HepG2 (cell line): ENCODE data around the gene SLC45A3. TPM values are rescaled to one million over a fixed set of nuclear protein-coding genes. Genes with fewer than 3 reads are reported as not detected.
A peak's percentile ranks its signal among the peaks of the same experiment; 100 is the strongest.

Experiments used
- ARID3A ChIP-seq: IDR thresholded peaks from 2 replicates; pipeline ENCODE4 v1.6.1; 2012; ENCODE audit warnings: low read depth, low read length, improper control_type of control experiment
- ETV6 ChIP-seq: sonication (generic); formaldehyde crosslinking; conservative IDR thresholded peaks from 2 replicates; pipeline ENCODE4 v1.4.0; 2020; ENCODE audit warnings: missing genetic modification reagents
- FOXA3 ChIP-seq: IDR thresholded peaks from 2 replicates; pipeline ENCODE4 v1.6.1; 2016; ENCODE audit warnings: missing genetic modification reagents, missing compliant biosample characterization
- HNF4A ChIP-seq: sonication (generic); formaldehyde crosslinking; IDR thresholded peaks from 2 replicates; pipeline ENCODE4 v1.4.0; 2020; ENCODE audit warnings: missing genetic modification reagents
- KDM4B ChIP-seq: sonication (generic); formaldehyde crosslinking; IDR thresholded peaks from 2 replicates; pipeline ENCODE4 v1.4.0; 2020; ENCODE audit warnings: missing genetic modification reagents
- PAXIP1 ChIP-seq: sonication (generic); formaldehyde crosslinking; conservative IDR thresholded peaks from 2 replicates; pipeline ENCODE4 v1.4.0; 2020; ENCODE audit warnings: mild to moderate bottlenecking, missing genetic modification reagents, moderate library complexity
- SOX6 ChIP-seq, 2 experiments: fragments of 450-650 bp in 1 of 2; sonication (generic) in 1 of 2; formaldehyde crosslinking in 1 of 2; IDR thresholded peaks; 2 replicates each; pipeline versions ENCODE4 v1.4.0 to v1.6.1; 2017 to 2020; ENCODE audit warnings: antibody characterized with exemption in 1 of 2, mild to moderate bottlenecking in 1 of 2, missing genetic modification reagents in 1 of 2
- THAP11 ChIP-seq: IDR thresholded peaks from 2 replicates; pipeline ENCODE4 v1.6.1; 2016; ENCODE audit warnings: missing biosample characterization, missing genetic modification reagents
- ZFP36L1 ChIP-seq: sonication (generic); formaldehyde crosslinking; IDR thresholded peaks from 2 replicates; pipeline ENCODE4 v1.8.0; 2022; ENCODE audit warnings: mild to moderate bottlenecking, missing genetic modification reagents, moderate library complexity
- ZGPAT ChIP-seq: IDR thresholded peaks from 2 replicates; pipeline ENCODE4 v1.6.1; 2016; ENCODE audit warnings: mild to moderate bottlenecking
- ZNF292 ChIP-seq: sonication (generic); formaldehyde crosslinking; IDR thresholded peaks from 2 replicates; pipeline ENCODE4 v1.8.1; 2022; ENCODE audit warnings: mild to moderate bottlenecking, low read depth, missing genetic modification reagents, borderline replicate concordance
- ZNF383 ChIP-seq: sonication (generic); formaldehyde crosslinking; IDR thresholded peaks from 2 replicates; pipeline ENCODE4 v1.4.0; 2020; ENCODE audit warnings: missing genetic modification reagents, mild to moderate bottlenecking, borderline replicate concordance
- ZNF430 ChIP-seq: sonication (generic); formaldehyde crosslinking; IDR thresholded peaks from 2 replicates; pipeline ENCODE4 v1.9.0; 2021; ENCODE audit warnings: mild to moderate bottlenecking, missing genetic modification reagents
- ZNF550 ChIP-seq: sonication (generic); formaldehyde crosslinking; IDR thresholded peaks from 2 replicates; pipeline ENCODE4 v1.4.0; 2020; ENCODE audit warnings: mild to moderate bottlenecking, missing genetic modification reagents, borderline replicate concordance
- ZNF556 ChIP-seq: sonication (generic); formaldehyde crosslinking; IDR thresholded peaks from 2 replicates; pipeline ENCODE4 v1.4.0; 2020; ENCODE audit warnings: mild to moderate bottlenecking, missing genetic modification reagents, borderline replicate concordance
- ZNF644 ChIP-seq: IDR thresholded peaks from 2 replicates; pipeline ENCODE4 v1.6.1; 2016; ENCODE audit warnings: low read depth
- ZNF652 ChIP-seq: IDR thresholded peaks from 2 replicates; pipeline ENCODE4 v1.6.1; 2016; ENCODE audit warnings: low read depth, borderline replicate concordance
- ZNF772 ChIP-seq: sonication (generic); formaldehyde crosslinking; IDR thresholded peaks from 2 replicates; pipeline ENCODE4 v1.5.0; 2020; ENCODE audit warnings: mild to moderate bottlenecking, missing genetic modification reagents
- polyA plus RNA-seq, 8 experiments: library from polyadenylated mRNA; depleted of rRNA in 3 of 8; stranded (reverse) in 7 of 8; unstranded in 1 of 8; fragments of >200 nt; fragmentation: Illumina TruSeq in 4 of 8; extraction: Trizol in 4 of 8; gene quantifications; 2 replicates each; pipeline versions ENCODE4 v1.2.1 to v1.2.3, GENCODE V29; 2011 to 2016; ENCODE audit warnings: low read depth in 4 of 8, missing spikeins in 1 of 8, mixed read lengths in 1 of 8; ENCODE audit not compliant: insufficient read depth in 1 of 8
- total RNA-seq, 5 experiments: library from RNA; depleted of rRNA; stranded (reverse); fragments of >200 nt; fragmentation: Illumina TruSeq; extraction: Trizol; gene quantifications; 2 replicates each; pipeline ENCODE4 v1.2.3, GENCODE V29; 2016; ENCODE audit warnings: low read depth in 1 of 5

The SLC45A3 gene
- total and polyA plus RNA-seq, 2 of the 13 experiments (the other 11 are each of a cell fraction or from before 2014, with no cell fraction given) = 3.4 to 4.1 TPM

GRCh38 chr1:205726619-205727125, 46.4 kb upstream of the SLC45A3 start (continued):
- TF ChIP-seq PAXIP1 (CRISPR knock-in tag) (peak; percentile 32; the same call in 1 of the 2 replicates), ZGPAT (peak; percentile 30; the same call in 1 of the 2 replicates), ARID3A (0 out of 2 replicates have a peak, but pooled peaks have one; percentile 61), ZNF550 (no peak), HNF4A (CRISPR knock-in tag) (peak; percentile 59), ZFP36L1 (CRISPR knock-in tag) (no peak), ZNF292 (CRISPR knock-in tag) (peak; percentile 56; the same call in 1 of the 2 replicates), ZNF644 (CRISPR knock-in tag) (0 out of 2 replicates have a peak, but pooled peaks have one; percentile 15), ZNF383 (CRISPR knock-in tag) (no peak), ZNF772 (CRISPR knock-in tag) (no peak), ZNF652 (CRISPR knock-in tag) (peak; percentile 91), ETV6 (CRISPR knock-in tag) (no peak), SOX6 (IDR thresholded peaks at IDR 0.05) (no peak), SOX6 (CRISPR knock-in tag; IDR thresholded peaks at IDR 0.05) (peak; percentile 66), THAP11 (CRISPR knock-in tag) (peak; percentile 31; the same call in 1 of the 2 replicates), FOXA3 (CRISPR knock-in tag) (peak; percentile 20; the same call in 1 of the 2 replicates), ZNF556 (CRISPR knock-in tag) (no peak), KDM4B (CRISPR knock-in tag) (no peak), ZNF430 (no peak)
